ENCODE measurements around the gene OR2T6. TPM values are rescaled to one million over a fixed set of nuclear protein-coding genes. Genes with fewer than 3 reads are reported as not detected.

OR2T6 gene, protein sequence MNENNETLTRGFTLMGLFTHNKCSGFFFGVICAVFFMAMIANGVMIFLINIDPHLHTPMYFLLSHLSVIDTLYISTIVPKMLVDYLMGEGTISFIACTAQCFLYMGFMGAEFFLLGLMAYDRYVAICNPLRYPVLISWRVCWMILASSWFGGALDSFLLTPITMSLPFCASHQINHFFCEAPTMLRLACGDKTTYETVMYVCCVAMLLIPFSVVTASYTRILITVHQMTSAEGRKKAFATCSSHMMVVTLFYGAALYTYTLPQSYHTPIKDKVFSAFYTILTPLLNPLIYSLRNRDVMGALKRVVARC
- total RNA-seq (2014; rRNA removed; shearing (Covaris generic)) = not detected in 2 replicates

DNA sequence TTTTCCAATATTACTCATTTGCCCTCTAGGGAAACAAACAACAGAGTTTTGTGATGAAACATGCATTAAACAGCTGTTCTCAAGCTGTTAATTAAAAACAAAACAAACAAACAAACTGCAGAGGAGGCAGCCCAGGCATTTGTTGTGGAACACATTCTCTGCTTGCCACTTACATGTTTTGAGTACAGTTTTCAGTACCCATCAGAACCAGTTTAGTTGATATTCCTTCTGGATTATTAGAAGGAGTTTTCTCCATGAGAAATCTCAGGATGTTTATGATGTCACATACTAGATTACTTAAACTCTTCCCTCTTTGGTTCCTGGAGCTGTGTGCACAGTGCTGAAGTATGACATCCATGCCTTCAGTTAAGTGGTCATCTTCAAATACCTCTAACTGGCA lies at the start of gene OR2T6:
TSS of gene OR2T6 (plus strand) at position 301 of the 400 bp plus-strand sequence. CDS start 11,863 bp downstream, outside the sequence.
- Histone ChIP-seq H3K27me3 (no peaks in the 10 kb centered on the region), H3K4me3 (no peak within 1 kb of the TSS), H3K4me1 (no peaks in the 10 kb centered on the region), H3K27ac (no peak within 1 kb of the TSS), H3K36me3 (no peaks in the 10 kb centered on the region), H3K9me3 (replicated peaks) (no peaks in the 10 kb centered on the region)
- DNase-seq = no peak

DNA sequence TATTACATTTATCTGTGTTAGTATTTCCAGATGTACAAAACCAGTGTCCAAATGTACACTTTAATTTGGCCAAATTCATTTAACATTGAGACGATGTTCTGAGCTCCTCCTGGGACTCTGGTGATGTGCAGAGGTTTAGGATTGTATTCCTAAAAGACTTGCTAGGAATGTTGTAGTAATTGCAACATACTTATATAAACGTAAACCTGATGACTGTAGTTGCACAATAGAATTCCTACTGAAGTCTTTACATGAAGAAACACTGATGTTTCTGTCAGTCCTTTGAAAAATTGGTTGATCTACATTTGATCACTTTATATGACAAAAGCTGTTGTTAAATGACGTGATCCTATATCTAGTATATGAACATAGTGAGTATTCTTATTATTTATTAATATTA lies 32.1 kb upstream of the OR2T6 start:
- no peaks in the 10 kb centered on the region for H3K27me3 ChIP-seq
- H3K9me3 ChIP-seq (replicated peaks) = no peaks in the 10 kb centered on the region
- no peak overlapping the region for H3K27ac ChIP-seq
- H3K4me3 ChIP-seq = no peak overlapping the region
- no peak for DNase-seq
- no peaks in the 10 kb centered on the region for H3K36me3 ChIP-seq
- no peaks in the 10 kb centered on the region for H3K4me1 ChIP-seq

DNA sequence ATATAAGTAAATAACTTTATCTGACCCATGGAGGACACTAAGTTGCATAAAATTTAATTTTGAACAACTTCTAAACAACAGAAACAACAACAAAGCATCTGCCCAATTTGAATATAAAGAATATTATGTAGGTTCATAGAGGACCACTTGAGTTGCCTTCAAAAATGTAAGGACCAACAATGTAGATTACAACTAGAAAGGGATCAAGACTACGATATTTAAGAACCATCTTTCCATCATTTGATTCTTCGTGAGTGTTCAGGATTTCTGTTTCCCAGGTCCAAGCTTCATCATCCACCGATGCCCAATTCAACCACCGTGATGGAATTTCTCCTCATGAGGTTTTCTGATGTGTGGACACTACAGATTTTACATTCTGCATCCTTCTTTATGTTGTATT lies 27.1 kb upstream of the OR2T6 start, which contains the start of gene OR14C36:
TSS of gene OR14C36 (plus strand) at position 301 of the 400 bp plus-strand sequence. CDS start at position 301, 0 bp downstream.
- no peaks in the 10 kb centered on the region for H3K36me3 ChIP-seq
- no peak within 1 kb of the TSS for H3K27ac ChIP-seq
- no peak within 1 kb of the TSS for H3K4me3 ChIP-seq
- H3K9me3 ChIP-seq (replicated peaks) = no peaks in the 10 kb centered on the region
- H3K27me3 ChIP-seq = no peaks in the 10 kb centered on the region
- no peak for DNase-seq
- H3K4me1 ChIP-seq = no peaks in the 10 kb centered on the region

DNA sequence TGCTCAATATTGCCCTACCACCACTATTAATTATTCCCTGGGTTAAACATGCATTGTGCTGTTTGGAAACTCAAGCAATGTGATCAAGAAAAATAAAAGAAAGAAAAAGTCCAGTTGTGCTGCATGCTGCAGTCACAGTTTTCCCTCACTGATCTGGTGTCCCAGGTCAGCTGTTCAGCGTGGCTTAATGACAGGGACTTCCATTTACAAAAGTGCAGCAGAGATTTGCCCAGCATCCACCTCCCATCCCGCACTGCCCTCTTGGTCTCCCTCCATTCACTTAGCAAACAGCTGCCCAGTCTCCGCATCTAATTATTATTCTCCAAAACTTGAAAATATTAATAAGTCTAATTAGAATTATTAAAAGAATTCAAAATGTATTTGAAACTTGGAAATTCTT lies 16.1 kb upstream of the OR2T6 start:
- Histone ChIP-seq H3K9me3 (replicated peaks) (no peaks in the 10 kb centered on the region), H3K4me3 (no peak overlapping the region), H3K27ac (no peak overlapping the region), H3K36me3 (no peaks in the 10 kb centered on the region), H3K4me1 (no peaks in the 10 kb centered on the region), H3K27me3 (no peaks in the 10 kb centered on the region)
- no peak for DNase-seq

DNA sequence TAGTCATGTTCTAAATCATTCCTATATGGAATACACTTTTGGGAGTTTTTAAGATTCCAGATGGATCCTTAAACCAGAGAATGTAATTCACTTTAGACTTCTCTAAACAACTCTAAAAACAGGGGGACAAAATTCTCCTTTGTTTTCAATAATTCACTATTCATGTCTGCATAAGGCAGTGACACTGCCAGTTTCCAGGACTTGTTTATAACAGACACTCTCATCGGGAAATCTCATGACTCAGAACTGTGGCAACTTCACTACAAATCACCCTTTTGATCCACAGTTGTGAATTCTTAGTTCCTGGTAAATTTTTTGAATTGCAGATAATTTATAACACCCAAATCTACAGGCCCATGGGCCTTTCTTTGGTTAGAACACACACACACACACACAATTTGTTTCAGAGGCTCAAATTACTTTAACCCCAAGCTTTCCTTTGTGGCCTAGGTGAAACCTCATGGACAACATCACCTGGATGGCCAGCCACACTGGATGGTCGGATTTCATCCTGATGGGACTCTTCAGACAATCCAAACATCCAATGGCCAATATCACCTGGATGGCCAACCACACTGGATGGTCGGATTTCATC lies 14.3 kb upstream of the OR2T6 start, which contains the start of gene OR2T4:
TSS of gene OR2T4 (plus strand) at position 545 of the 595 bp plus-strand sequence. CDS start at position 545, 0 bp downstream.
- Histone ChIP-seq H3K9me3 (replicated peaks) (no peaks in the 10 kb centered on the region), H3K27me3 (no peaks in the 10 kb centered on the region), H3K4me3 (no peak within 1 kb of the TSS), H3K36me3 (no peaks in the 10 kb centered on the region), H3K27ac (no peak within 1 kb of the TSS), H3K4me1 (no peaks in the 10 kb centered on the region)
- no peak for DNase-seq

DNA sequence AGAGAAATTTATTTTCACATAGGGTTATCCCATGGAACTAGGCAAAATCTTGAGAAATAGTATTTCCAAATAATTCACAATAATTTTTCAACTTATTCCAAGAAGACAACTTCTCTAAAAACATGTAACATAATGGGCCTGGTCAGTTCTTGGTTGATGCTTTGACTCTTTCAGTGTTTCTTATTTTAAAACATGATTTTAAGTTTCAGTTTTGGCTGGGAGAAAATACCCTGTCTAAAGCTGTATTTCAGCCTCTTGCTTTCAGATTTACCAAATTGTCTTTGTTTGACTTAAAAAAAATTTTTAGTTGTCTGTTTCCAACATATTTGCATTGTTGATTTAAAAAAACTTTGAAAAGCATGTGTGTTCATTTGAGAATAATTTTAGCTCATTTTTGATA lies 8.9 kb upstream of the OR2T6 start:
- H3K27me3 ChIP-seq = no peaks in the 10 kb centered on the region
- H3K4me1 ChIP-seq = no peaks in the 10 kb centered on the region
- no peaks in the 10 kb centered on the region for H3K9me3 ChIP-seq (replicated peaks)
- H3K27ac ChIP-seq = no peak overlapping the region
- DNase-seq = no peak
- no peak overlapping the region for H3K4me3 ChIP-seq
- no peaks in the 10 kb centered on the region for H3K36me3 ChIP-seq

DNA sequence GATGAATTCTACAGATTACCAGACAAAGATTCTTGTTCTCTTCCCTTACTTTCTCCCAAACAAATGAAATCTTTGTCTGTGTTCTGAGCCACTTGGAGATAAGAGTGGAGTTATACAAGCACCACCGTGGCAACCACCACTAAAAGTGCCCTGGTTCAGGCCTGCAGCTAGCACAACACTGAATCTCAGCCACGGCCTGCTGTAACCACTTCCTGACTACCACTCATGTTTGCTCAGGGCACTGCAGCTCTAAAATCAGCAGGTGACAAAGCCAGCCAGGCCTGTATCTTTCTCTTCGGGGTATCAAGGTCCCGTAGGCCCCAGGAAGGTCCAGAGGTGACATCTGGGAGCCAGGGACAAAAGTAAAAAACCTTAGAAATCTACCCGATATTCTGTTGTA lies 3.2 kb upstream of the OR2T6 start:
- Histone ChIP-seq H3K36me3 (no peaks in the 10 kb centered on the region), H3K4me1 (no peaks in the 10 kb centered on the region), H3K27ac (no peak overlapping the region), H3K9me3 (replicated peaks) (no peaks in the 10 kb centered on the region), H3K27me3 (no peaks in the 10 kb centered on the region), H3K4me3 (no peak overlapping the region)
- no peak for DNase-seq

DNA sequence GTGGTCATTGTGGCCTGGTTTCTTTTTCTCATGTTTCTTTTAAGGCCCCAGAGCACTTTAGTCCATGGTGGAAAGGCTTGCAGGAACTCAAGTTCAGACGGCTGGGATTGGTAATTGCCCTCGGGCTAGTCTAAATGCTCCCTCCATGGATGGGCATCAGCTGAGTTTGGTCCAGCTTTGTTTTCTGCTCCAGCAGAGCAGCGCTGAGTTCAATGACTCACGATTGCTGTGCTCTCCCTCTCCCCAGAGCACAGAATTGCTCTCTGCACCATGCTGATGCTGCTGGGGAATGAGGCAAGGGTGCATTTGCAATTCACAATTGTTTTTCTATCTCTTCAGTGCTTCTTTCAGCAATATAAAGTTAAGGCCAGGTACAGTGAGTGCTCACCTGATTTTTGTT lies 1.8 kb upstream of the OR2T6 start:
- Histone ChIP-seq H3K9me3 (replicated peaks) (no peaks in the 10 kb centered on the region), H3K27ac (no peak overlapping the region), H3K4me3 (no peak overlapping the region), H3K27me3 (no peaks in the 10 kb centered on the region), H3K4me1 (no peaks in the 10 kb centered on the region), H3K36me3 (no peaks in the 10 kb centered on the region)
- no peak for DNase-seq

DNA sequence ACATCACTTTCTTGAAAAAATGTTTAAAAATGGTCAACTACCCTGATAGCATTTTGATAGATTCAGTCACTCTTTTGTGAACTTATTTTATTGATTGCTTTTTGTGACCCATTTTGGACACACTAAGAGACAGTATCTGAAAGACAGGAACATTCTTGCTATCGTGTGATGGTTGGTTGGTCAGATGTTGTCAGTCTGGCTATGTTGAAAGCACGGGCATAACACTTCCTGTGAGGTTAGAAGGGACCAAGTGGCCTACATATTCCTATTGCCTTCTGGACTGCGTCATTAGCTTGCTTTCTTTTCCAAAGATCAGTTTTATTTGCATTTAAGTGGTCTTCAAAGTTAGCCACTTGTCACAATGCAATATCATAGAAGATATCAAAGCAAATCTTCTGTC lies 1.4 kb downstream of the OR2T6 start:
- no peaks in the 10 kb centered on the region for H3K4me1 ChIP-seq
- no peaks in the 10 kb centered on the region for H3K27me3 ChIP-seq
- no peak overlapping the region for H3K27ac ChIP-seq
- no peaks in the 10 kb centered on the region for H3K9me3 ChIP-seq (replicated peaks)
- no peaks in the 10 kb centered on the region for H3K36me3 ChIP-seq
- no peak overlapping the region for H3K4me3 ChIP-seq
- DNase-seq = no peak

DNA sequence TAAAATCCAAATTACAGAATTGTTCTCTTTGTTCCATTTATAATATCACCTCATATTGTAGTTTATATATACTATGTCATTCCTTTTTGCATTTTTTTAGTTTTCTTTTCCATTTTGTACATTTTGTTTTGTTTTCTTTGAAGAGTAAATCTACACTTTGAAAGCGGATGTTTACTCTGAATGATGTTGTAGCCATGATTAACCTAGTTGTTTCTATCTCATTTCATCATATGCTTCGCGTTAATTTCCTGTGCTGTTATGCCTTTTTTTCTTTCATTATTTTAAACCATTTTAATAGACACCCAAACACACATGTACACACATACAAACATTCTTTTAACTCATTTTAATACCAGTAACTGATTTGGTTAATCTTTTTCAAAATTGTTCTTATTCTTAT lies 5.3 kb downstream of the OR2T6 start:
- Histone ChIP-seq H3K27ac (no peak overlapping the region), H3K27me3 (no peaks in the 10 kb centered on the region), H3K9me3 (replicated peaks) (no peaks in the 10 kb centered on the region), H3K4me1 (no peaks in the 10 kb centered on the region), H3K36me3 (no peaks in the 10 kb centered on the region), H3K4me3 (no peak overlapping the region)
- no peak for DNase-seq

DNA sequence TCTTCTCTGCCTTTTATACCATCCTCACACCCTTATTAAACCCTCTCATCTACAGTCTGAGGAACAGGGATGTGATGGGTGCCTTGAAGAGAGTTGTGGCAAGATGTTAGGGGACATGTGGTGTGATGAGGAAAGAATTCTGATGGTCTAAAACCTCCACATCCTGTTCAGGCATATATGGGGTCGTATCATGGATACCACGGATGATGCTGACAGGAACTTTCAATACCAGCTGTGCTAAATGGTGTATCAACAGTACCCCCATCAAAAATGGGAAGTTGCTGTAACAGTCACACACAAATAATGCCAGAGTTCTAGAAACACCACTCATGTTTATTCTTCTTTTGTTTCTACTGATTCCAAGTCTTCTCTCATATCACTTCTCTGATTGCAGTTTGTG lies 12.9 kb downstream of the OR2T6 start:
- Histone ChIP-seq H3K27me3 (no peaks in the 10 kb centered on the region), H3K4me3 (no peak overlapping the region), H3K27ac (no peak overlapping the region), H3K9me3 (replicated peaks) (no peaks in the 10 kb centered on the region), H3K36me3 (no peaks in the 10 kb centered on the region), H3K4me1 (no peaks in the 10 kb centered on the region)
- no peak for DNase-seq

DNA sequence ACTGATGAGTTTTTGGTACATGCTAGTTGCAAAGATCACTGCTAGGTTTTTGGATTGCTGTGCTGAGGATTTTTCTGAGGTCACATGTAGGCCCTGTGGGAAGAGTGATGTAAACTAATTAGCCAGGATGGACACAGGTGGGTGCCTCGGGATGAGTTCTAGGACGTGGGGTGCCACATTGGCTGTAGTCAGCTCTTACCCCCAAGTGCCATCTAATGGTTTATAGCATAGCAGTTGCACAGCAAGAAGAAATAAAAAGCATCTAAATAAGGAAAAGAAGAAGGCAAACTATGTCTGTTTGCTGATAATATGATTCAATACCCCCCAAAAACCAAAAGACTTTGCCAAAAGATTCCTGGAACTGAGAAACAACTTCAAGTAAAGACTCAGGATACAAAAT lies 17.5 kb downstream of the OR2T6 start:
- no peaks in the 10 kb centered on the region for H3K4me1 ChIP-seq
- H3K4me3 ChIP-seq = no peak overlapping the region
- no peaks in the 10 kb centered on the region for H3K9me3 ChIP-seq (replicated peaks)
- H3K27me3 ChIP-seq = no peaks in the 10 kb centered on the region
- DNase-seq = no peak
- H3K36me3 ChIP-seq = no peaks in the 10 kb centered on the region
- H3K27ac ChIP-seq = no peak overlapping the region

DNA sequence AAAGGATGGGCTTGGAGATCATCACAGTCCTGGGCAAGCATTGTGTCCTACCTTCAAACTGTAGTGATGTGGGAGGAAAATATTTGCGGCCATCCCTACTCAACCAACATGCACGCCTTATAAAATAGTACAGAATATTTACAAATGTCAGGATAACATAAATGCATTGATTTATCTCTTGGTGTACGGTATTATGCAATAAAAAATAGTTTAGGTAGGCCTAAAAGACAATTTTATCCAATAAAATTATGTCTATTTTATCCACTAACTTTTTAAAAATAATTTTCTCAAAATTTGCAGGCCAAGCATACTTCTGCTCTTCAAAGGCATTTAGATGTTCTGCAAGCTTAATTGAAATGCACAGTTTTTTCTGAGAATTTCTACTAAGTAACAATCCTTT lies 27.2 kb downstream of the OR2T6 start, which contains the start of gene OR2T1:
TSS of gene OR2T1 (plus strand) at position 301 of the 400 bp plus-strand sequence. CDS start 3,100 bp downstream, outside the sequence.
- no peak for DNase-seq
- Histone ChIP-seq H3K36me3 (no peaks in the 10 kb centered on the region), H3K9me3 (replicated peaks) (no peaks in the 10 kb centered on the region), H3K27me3 (no peaks in the 10 kb centered on the region), H3K4me3 (no peak within 1 kb of the TSS), H3K27ac (no peak within 1 kb of the TSS), H3K4me1 (no peaks in the 10 kb centered on the region)

DNA sequence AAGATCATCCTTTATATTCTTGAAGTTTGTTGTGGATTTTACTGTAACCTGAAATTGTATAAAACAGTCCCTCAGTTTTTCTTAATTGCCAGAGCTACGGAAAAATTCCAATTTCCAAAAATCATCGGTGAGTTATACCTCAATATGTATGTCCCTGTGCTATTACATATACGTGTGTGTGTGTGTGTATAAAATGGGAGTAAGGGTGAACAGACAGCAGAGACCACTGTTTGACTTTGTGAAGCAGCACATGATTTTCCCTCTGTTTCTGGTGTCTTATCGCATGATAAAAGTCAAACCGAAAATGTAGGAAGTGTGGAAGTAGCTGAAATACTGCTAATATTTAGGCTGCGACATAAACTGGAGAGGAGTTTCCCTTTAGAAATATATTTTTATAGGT lies 28.5 kb downstream of the OR2T6 start:
- Histone ChIP-seq H3K27me3 (no peaks in the 10 kb centered on the region), H3K36me3 (no peaks in the 10 kb centered on the region), H3K4me3 (no peak overlapping the region), H3K4me1 (no peaks in the 10 kb centered on the region), H3K9me3 (replicated peaks) (no peaks in the 10 kb centered on the region), H3K27ac (no peak overlapping the region)
- peak in 1 of 2 experiments; percentile 24 for DNase-seq

DNA sequence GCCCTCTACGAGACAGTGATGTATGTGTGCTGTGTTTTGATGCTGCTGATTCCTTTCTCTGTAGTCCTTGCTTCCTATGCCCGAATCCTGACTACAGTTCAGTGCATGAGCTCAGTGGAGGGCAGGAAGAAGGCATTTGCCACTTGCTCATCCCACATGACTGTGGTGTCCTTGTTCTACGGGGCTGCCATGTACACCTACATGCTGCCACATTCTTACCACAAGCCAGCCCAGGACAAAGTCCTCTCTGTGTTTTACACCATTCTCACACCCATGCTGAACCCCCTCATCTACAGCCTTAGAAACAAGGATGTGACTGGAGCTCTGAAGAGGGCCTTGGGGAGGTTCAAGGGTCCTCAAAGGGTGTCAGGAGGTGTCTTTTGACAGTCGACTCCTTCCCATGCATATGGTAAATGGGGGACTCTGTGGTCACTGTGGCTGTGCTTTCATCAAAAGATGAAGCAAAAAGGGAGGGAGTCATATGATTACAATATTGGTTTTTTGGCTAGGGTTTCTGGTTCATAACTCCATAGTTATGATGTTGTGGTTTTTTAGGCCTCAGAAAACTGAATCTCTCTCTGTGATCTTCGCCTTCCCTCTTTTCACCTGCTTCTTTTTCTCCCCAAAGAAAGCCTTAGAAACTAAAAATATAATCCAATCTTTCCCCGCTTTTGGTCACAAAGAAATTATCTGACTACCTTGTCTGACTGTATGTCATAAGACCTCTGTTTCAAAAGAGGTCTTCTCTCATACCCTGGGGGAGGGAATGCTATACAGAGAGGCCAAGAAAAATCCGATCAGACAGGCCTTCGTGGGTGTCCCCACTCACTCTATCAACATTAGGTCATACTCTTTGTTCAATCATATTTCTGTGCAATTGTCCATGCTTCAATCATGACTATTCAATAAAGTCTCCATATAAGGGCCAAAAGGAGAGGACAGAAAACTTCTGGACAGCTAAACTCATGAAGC lies 31.5 kb downstream of the OR2T6 start:
- Histone ChIP-seq H3K27ac (no peak overlapping the region), H3K27me3 (no peaks in the 10 kb centered on the region), H3K4me1 (no peaks in the 10 kb centered on the region), H3K9me3 (replicated peaks) (no peaks in the 10 kb centered on the region), H3K36me3 (no peaks in the 10 kb centered on the region), H3K4me3 (no peak overlapping the region)
- no peak for DNase-seq
